WTC11 (cell line): ENCODE data around the gene POLR3H.

Experiments used
- AFF4 ChIP-seq: sonication (generic); formaldehyde crosslinking; IDR thresholded peaks from 2 replicates; pipeline ENCODE4 v1.8.1; 2023; ENCODE audit warnings: mild to moderate bottlenecking, missing genetic modification reagents, borderline replicate concordance
- ATF3 ChIP-seq: sonication (generic); formaldehyde crosslinking; conservative IDR thresholded peaks from 2 replicates; pipeline ENCODE4 v1.8.1; 2022; ENCODE audit warnings: mild to moderate bottlenecking, missing genetic modification reagents
- CTCF ChIP-seq: fragments of 200-600 bp; IDR thresholded peaks from 2 replicates; pipeline ENCODE4 v1.8.0; 2022; ENCODE audit warnings: antibody characterized with exemption
- FOXP1 ChIP-seq: sonication (generic); formaldehyde crosslinking; IDR thresholded peaks from 2 replicates; pipeline ENCODE4 v1.8.0; 2022; ENCODE audit warnings: missing genetic modification reagents, mild to moderate bottlenecking, moderate library complexity, borderline replicate concordance
- HMGA2 ChIP-seq: fragments of 250-450 bp; sonication (Bioruptor Pico); IDR thresholded peaks from 2 replicates; pipeline ENCODE4 v1.4.0; 2021; ENCODE audit warnings: mild to moderate bottlenecking, moderate library complexity
- JUN ChIP-seq: sonication (generic); formaldehyde crosslinking; IDR thresholded peaks from 2 replicates; pipeline ENCODE4 v1.8.0; 2023; ENCODE audit warnings: mild to moderate bottlenecking, missing genetic modification reagents
- MAX ChIP-seq: sonication (generic); formaldehyde crosslinking; IDR thresholded peaks from 2 replicates; pipeline ENCODE4 v1.8.0; 2022; ENCODE audit warnings: mild to moderate bottlenecking, missing genetic modification reagents
- NFYB ChIP-seq: sonication (generic); formaldehyde crosslinking; conservative IDR thresholded peaks from 2 replicates; pipeline ENCODE4 v1.8.0; 2022; ENCODE audit warnings: low read depth, missing genetic modification reagents
- NR1H2 ChIP-seq: sonication (generic); formaldehyde crosslinking; IDR thresholded peaks from 2 replicates; pipeline ENCODE4 v1.9.0; 2021; ENCODE audit warnings: mild to moderate bottlenecking, moderate library complexity, missing genetic modification reagents
- NR2C2 ChIP-seq: sonication (generic); formaldehyde crosslinking; IDR thresholded peaks from 2 replicates; pipeline ENCODE4 v1.8.0; 2022; ENCODE audit warnings: mild to moderate bottlenecking, missing genetic modification reagents
- TEAD1 ChIP-seq: sonication (generic); formaldehyde crosslinking; IDR thresholded peaks from 2 replicates; pipeline ENCODE4 v1.8.0; 2022; ENCODE audit warnings: mild to moderate bottlenecking, missing genetic modification reagents
- USF1 ChIP-seq: sonication (generic); formaldehyde crosslinking; IDR thresholded peaks from 2 replicates; pipeline ENCODE4 v1.8.0; 2022; ENCODE audit warnings: mild to moderate bottlenecking, missing genetic modification reagents
- TF ChIP-seq, protein P1 (sequence below): sonication (generic); formaldehyde crosslinking; IDR thresholded peaks from 2 replicates; pipeline ENCODE4 v1.8.1; 2023; ENCODE audit warnings: mild to moderate bottlenecking, missing genetic modification reagents, moderate library complexity
- TF ChIP-seq, protein P2 (sequence below): sonication (generic); formaldehyde crosslinking; IDR thresholded peaks from 2 replicates; pipeline ENCODE4 v1.8.1; 2022; ENCODE audit warnings: mild to moderate bottlenecking, missing genetic modification reagents, moderate library complexity, borderline replicate concordance

DNA sequence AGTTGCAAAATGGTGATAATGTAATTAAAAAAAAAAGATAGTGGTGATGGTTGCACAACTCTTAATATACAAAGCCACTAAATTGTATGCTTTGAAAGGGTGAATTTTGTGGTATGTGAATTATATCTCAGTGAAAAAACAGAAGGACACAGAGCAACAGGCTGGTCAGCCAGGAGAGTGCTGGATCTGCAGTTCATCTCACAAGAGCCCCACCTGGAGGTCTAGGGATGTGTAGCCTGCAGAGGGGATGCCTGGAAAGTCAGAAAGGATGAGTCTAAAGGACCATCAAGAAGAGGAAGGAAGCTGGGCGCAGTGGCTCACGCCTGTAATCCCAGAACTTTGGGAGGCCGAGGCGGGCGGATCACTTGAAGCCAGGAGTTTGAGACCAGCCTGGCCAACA lies 9.0 kb downstream of the POLR3H start:
- TF ChIP-seq, protein P1, sequence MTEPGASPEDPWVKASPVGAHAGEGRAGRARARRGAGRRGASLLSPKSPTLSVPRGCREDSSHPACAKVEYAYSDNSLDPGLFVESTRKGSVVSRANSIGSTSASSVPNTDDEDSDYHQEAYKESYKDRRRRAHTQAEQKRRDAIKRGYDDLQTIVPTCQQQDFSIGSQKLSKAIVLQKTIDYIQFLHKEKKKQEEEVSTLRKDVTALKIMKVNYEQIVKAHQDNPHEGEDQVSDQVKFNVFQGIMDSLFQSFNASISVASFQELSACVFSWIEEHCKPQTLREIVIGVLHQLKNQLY (CRISPR knock-in tag) = no peak
- TF ChIP-seq AFF4 (CRISPR knock-in tag) (no peak), CTCF (no peak), USF1 (CRISPR knock-in tag) (no peak), JUN (CRISPR knock-in tag) (no peak), NR1H2 (CRISPR knock-in tag) (no peak), NFYB (CRISPR knock-in tag) (no peak), TEAD1 (no peak), ATF3 (CRISPR knock-in tag) (no peak), NR2C2 (no peak), MAX (no peak), HMGA2 (no peak), FOXP1 (CRISPR knock-in tag) (no peak)
- TF ChIP-seq, protein P2, sequence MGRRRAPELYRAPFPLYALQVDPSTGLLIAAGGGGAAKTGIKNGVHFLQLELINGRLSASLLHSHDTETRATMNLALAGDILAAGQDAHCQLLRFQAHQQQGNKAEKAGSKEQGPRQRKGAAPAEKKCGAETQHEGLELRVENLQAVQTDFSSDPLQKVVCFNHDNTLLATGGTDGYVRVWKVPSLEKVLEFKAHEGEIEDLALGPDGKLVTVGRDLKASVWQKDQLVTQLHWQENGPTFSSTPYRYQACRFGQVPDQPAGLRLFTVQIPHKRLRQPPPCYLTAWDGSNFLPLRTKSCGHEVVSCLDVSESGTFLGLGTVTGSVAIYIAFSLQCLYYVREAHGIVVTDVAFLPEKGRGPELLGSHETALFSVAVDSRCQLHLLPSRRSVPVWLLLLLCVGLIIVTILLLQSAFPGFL (CRISPR knock-in tag) = no peak
